Measurements from ENCODE around the gene FCRLB.

DNA sequence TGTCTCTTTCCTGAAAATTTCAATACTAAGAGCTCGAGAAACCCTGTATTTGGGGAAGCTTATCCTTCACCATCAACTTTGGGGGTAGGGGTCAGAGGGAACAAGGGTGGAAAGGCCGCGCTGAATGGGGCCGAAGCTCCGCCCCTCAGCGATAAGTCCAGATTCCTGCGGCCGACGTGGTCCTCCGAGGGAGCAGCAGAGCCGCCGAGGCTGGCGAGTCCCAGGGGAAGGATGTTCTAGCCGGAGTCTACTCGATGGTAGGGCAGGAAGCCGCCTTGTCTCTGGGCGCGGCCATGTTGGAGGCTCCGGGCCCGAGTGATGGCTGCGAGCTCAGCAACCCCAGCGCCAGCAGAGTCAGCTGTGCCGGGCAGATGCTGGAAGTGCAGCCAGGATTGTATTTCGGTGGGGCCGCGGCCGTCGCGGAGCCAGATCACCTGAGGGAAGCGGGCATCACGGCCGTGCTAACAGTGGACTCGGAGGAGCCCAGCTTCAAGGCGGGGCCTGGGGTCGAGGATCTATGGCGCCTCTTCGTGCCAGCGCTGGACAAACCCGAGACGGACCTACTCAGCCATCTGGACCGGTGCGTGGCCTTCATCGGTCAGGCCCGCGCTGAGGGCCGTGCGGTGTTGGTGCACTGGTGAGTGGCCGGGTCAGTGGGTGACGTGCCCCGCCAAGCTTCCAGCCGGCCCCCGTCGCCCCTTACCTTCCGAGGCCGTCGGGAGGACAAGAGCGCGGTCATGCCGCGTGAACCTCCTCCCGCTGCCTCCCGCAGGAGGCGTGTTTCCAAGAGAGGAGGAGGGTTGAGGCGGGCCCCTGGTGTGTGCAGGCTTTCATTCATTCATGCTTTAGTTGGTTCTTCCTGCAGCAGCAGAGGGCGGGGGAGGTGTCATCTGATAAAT, 28.4 kb downstream of the FCRLB start, which contains the start of gene DUSP12:
- TF ChIP-seq, protein P1, sequence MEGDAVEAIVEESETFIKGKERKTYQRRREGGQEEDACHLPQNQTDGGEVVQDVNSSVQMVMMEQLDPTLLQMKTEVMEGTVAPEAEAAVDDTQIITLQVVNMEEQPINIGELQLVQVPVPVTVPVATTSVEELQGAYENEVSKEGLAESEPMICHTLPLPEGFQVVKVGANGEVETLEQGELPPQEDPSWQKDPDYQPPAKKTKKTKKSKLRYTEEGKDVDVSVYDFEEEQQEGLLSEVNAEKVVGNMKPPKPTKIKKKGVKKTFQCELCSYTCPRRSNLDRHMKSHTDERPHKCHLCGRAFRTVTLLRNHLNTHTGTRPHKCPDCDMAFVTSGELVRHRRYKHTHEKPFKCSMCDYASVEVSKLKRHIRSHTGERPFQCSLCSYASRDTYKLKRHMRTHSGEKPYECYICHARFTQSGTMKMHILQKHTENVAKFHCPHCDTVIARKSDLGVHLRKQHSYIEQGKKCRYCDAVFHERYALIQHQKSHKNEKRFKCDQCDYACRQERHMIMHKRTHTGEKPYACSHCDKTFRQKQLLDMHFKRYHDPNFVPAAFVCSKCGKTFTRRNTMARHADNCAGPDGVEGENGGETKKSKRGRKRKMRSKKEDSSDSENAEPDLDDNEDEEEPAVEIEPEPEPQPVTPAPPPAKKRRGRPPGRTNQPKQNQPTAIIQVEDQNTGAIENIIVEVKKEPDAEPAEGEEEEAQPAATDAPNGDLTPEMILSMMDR (IDR thresholded peaks at IDR 0.05) = no peak
- TF ChIP-seq POLR2A (IDR thresholded peaks at IDR 0.05) = no peak
